Right hindlimb (tissue), 1 donor: ENCODE data around the gene NAP1L1.

Source experiments
- DNase-seq: peaks from one replicate; pipeline ENCODE4 v3.0.0-alpha.2; 2018

Gene NAP1L1

GRCh38 chr12:76037130-76038103 is 47.1 kb downstream of the NAP1L1 start:
- peak; percentile 28 for DNase-seq

GRCh38 chr12:76035045-76035444 is 49.4 kb downstream of the NAP1L1 start:
- no peak for DNase-seq

- DNase-seq: no peak
These were observed 51.1 kb downstream of the NAP1L1 start for GRCh38 chr12:76033081-76034011.

GRCh38 chr12:76032043-76032981 is 52.2 kb downstream of the NAP1L1 start:
- DNase-seq: peak; percentile 78

- peak; percentile 97 for DNase-seq
These were observed 53.0 kb downstream of the NAP1L1 start, which contains the start of gene PHLDA1 for GRCh38 chr12:76031414-76032042. PHLDA1 (minus strand) TSS chr12:76031776.

- DNase-seq: no peak
These were observed 53.4 kb downstream of the NAP1L1 start for GRCh38 chr12:76031081-76031413.

- peak; percentile 60 for DNase-seq
These were observed 54.0 kb downstream of the NAP1L1 start for GRCh38 chr12:76030341-76031080.

GRCh38 chr12:76029982-76030340 is 54.5 kb downstream of the NAP1L1 start:
- DNase-seq: peak; percentile 49

- DNase-seq: no peak
These were observed 55.8 kb downstream of the NAP1L1 start for GRCh38 chr12:76028571-76029277.

GRCh38 chr12:76026643-76027063 is 57.8 kb downstream of the NAP1L1 start:
- no peak for DNase-seq

- DNase-seq: no peak
These were observed 58.6 kb downstream of the NAP1L1 start for GRCh38 chr12:76025601-76026575.

- no peak for DNase-seq
These were observed 59.4 kb downstream of the NAP1L1 start for GRCh38 chr12:76024942-76025600.

GRCh38 chr12:76024102-76024781 is 60.2 kb downstream of the NAP1L1 start:
- DNase-seq: no peak

GRCh38 chr12:76023069-76023690 is 61.3 kb downstream of the NAP1L1 start:
- DNase-seq: no peak

- DNase-seq: no peak
These were observed 62.0 kb downstream of the NAP1L1 start for GRCh38 chr12:76022506-76022905.

- DNase-seq: no peak
These were observed 63.5 kb downstream of the NAP1L1 start for GRCh38 chr12:76020731-76021672.
